BLaER1 (cell line): ENCODE measurements around the gene MYL9.

Experiments used
- H3K27ac ChIP-seq: shearing (Covaris generic); formaldehyde crosslinking; 2 replicates; pipeline ENCODE4 v1.8.1; 2022
- H3K27me3 ChIP-seq: shearing (Covaris generic); formaldehyde crosslinking; 2 replicates; pipeline ENCODE4 v1.8.1; 2022
- H3K36me3 ChIP-seq: shearing (Covaris generic); formaldehyde crosslinking; 2 replicates; pipeline ENCODE4 v1.8.1; 2022
- H3K4me1 ChIP-seq: shearing (Covaris generic); formaldehyde crosslinking; 2 replicates; pipeline ENCODE4 v1.8.1; 2022
- H3K4me2 ChIP-seq: shearing (Covaris generic); formaldehyde crosslinking; 2 replicates; pipeline ENCODE4 v1.8.1; 2022
- H3K4me3 ChIP-seq: shearing (Covaris generic); formaldehyde crosslinking; 2 replicates; pipeline ENCODE4 v1.8.1; 2022
- H3K9ac ChIP-seq: shearing (Covaris generic); formaldehyde crosslinking; 2 replicates; pipeline ENCODE4 v1.8.1; 2022
- H3K9me3 ChIP-seq: shearing (Covaris generic); formaldehyde crosslinking; 2 replicates; pipeline ENCODE4 v1.8.1; 2022
- H4K20me1 ChIP-seq: shearing (Covaris generic); formaldehyde crosslinking; 2 replicates; pipeline ENCODE4 v1.8.1; 2022
- Cebpa-rat ChIP-seq: shearing (Covaris generic); IDR thresholded peaks from 2 replicates; pipeline ENCODE4 v1.8.1; 2022

The MYL9 gene

GRCh38 chr20:36525620-36526365 lies 15.5 kb upstream of the MYL9 start:
- Histone ChIP-seq H3K4me2 (peak overlapping the region; percentile 19; the same call in 1 of the 2 replicates), H4K20me1 (peaks cover 15% of the 10 kb centered on the region; the same call in 1 of the 2 replicates), H3K4me1 (peaks cover 21% of the 10 kb centered on the region), H3K9ac (no peak overlapping the region), H3K9me3 (no peaks in the 10 kb centered on the region), H3K27me3 (no peaks in the 10 kb centered on the region), H3K36me3 (peaks cover 90% of the 10 kb centered on the region), H3K4me3 (no peak overlapping the region), H3K27ac (peak overlapping the region; percentile 51; the same call in 1 of the 2 replicates)
- TF ChIP-seq Cebpa-rat: no peak

- Histone ChIP-seq H3K9ac (no peak overlapping the region), H3K36me3 (peaks cover 82% of the 10 kb centered on the region)
Measured at GRCh38 chr20:36526521-36527011, 14.8 kb upstream of the MYL9 start.

GRCh38 chr20:36527331-36528125 lies 13.8 kb upstream of the MYL9 start:
- Histone ChIP-seq H3K4me1 (peaks cover 20% of the 10 kb centered on the region), H3K9ac (no peak overlapping the region), H3K9me3 (no peaks in the 10 kb centered on the region), H3K27me3 (no peaks in the 10 kb centered on the region), H4K20me1 (0 out of 2 replicates have a peak, but pooled peaks cover under 1% of the 10 kb centered on the region), H3K27ac (no peak overlapping the region), H3K36me3 (peaks cover 73% of the 10 kb centered on the region), H3K4me2 (no peak overlapping the region), H3K4me3 (no peak overlapping the region)
- TF ChIP-seq Cebpa-rat: no peak

More at GRCh38 chr20:36526521-36527011, 14.8 kb upstream of the MYL9 start:
- Histone ChIP-seq H3K4me3 (no peak overlapping the region), H4K20me1 (peaks cover 9% of the 10 kb centered on the region; the same call in 1 of the 2 replicates), H3K27me3 (no peaks in the 10 kb centered on the region), H3K9me3 (no peaks in the 10 kb centered on the region), H3K4me1 (peaks cover 21% of the 10 kb centered on the region), H3K4me2 (peak overlapping the region; percentile 19; the same call in 1 of the 2 replicates), H3K27ac (peak overlapping the region; percentile 51; the same call in 1 of the 2 replicates)
- TF ChIP-seq Cebpa-rat: no peak

GRCh38 chr20:36528176-36528874 lies 13.0 kb upstream of the MYL9 start:
- Histone ChIP-seq H3K27ac (no peak overlapping the region), H4K20me1 (no peaks in the 10 kb centered on the region), H3K4me3 (no peak overlapping the region), H3K4me2 (no peak overlapping the region), H3K36me3 (peaks cover 67% of the 10 kb centered on the region), H3K9me3 (no peaks in the 10 kb centered on the region), H3K9ac (no peak overlapping the region), H3K4me1 (peaks cover 12% of the 10 kb centered on the region), H3K27me3 (no peaks in the 10 kb centered on the region)
- no peak for TF ChIP-seq Cebpa-rat

- Histone ChIP-seq H3K27ac (no peak overlapping the region), H3K4me2 (no peak overlapping the region), H3K9me3 (no peaks in the 10 kb centered on the region), H3K4me3 (no peak overlapping the region), H3K36me3 (peaks cover 61% of the 10 kb centered on the region), H3K4me1 (peaks cover 8% of the 10 kb centered on the region; the same call in 1 of the 2 replicates), H3K27me3 (no peaks in the 10 kb centered on the region), H4K20me1 (no peaks in the 10 kb centered on the region), H3K9ac (no peak overlapping the region)
- TF ChIP-seq Cebpa-rat: no peak
Measured at GRCh38 chr20:36528875-36529417, 12.4 kb upstream of the MYL9 start.

DNA sequence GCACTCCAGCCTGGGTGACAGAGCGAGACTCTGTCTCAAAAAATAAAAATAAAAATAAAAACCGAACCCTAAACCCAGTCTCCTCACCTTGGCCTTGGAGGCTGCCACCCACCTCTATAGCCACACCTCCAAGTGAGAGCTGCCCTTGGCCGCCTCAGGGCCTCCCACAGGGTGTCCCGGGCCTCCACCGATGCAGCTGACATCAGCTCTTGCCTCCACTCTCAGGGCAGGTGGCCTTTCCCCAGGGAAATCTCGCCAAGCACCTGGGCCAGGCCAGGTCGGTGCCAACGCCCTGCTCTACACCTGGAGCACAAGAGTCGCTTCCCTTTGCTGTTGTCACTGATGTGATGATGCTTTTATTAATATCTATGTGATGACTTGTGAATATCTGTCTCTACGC lies 8.9 kb upstream of the MYL9 start:
- peaks cover 27% of the 10 kb centered on the region for H3K36me3 ChIP-seq
- no peak for TF ChIP-seq Cebpa-rat
- no peaks in the 10 kb centered on the region for H3K27me3 ChIP-seq
- no peak overlapping the region for H3K4me2 ChIP-seq
- no peaks in the 10 kb centered on the region for H3K9me3 ChIP-seq
- H3K27ac ChIP-seq: no peak overlapping the region
- no peak overlapping the region for H3K4me3 ChIP-seq
- H3K4me1 ChIP-seq: no peaks in the 10 kb centered on the region
- no peak overlapping the region for H3K9ac ChIP-seq
- no peaks in the 10 kb centered on the region for H4K20me1 ChIP-seq

GRCh38 chr20:36532822-36533221 lies 8.5 kb upstream of the MYL9 start:
- Histone ChIP-seq H3K9me3 (no peaks in the 10 kb centered on the region), H3K36me3 (peaks cover 23% of the 10 kb centered on the region), H3K4me1 (no peaks in the 10 kb centered on the region), H3K27ac (no peak overlapping the region), H3K4me2 (no peak overlapping the region), H3K9ac (no peak overlapping the region), H3K4me3 (no peak overlapping the region), H4K20me1 (no peaks in the 10 kb centered on the region), H3K27me3 (no peaks in the 10 kb centered on the region)
- TF ChIP-seq Cebpa-rat: no peak

GRCh38 chr20:36538026-36538722 lies 3.1 kb upstream of the MYL9 start:
- Histone ChIP-seq H4K20me1 (no peaks in the 10 kb centered on the region), H3K9ac (no peak overlapping the region), H3K4me1 (peaks cover 7% of the 10 kb centered on the region), H3K36me3 (no peaks in the 10 kb centered on the region), H3K4me2 (no peak overlapping the region), H3K27ac (no peak overlapping the region), H3K9me3 (no peaks in the 10 kb centered on the region), H3K4me3 (no peak overlapping the region), H3K27me3 (peaks cover 8% of the 10 kb centered on the region; the same call in 1 of the 2 replicates)
- TF ChIP-seq Cebpa-rat: no peak
